CD4-positive, alpha-beta T cell treated with Interleukin-15 for 4 hours (primary cell): ENCODE measurements around the gene PDE2A.

Experiments used
- DNase-seq: peaks from one replicate; pipeline ENCODE4 v3.0.0-alpha.2; 2020; ENCODE audit warnings: low spot score

Gene PDE2A

GRCh38 chr11:72704028-72704782 lies 30.0 kb upstream of the PDE2A start:
- no peak for DNase-seq

GRCh38 chr11:72703267-72704008 lies 29.2 kb upstream of the PDE2A start:
- DNase-seq: no peak

DNA sequence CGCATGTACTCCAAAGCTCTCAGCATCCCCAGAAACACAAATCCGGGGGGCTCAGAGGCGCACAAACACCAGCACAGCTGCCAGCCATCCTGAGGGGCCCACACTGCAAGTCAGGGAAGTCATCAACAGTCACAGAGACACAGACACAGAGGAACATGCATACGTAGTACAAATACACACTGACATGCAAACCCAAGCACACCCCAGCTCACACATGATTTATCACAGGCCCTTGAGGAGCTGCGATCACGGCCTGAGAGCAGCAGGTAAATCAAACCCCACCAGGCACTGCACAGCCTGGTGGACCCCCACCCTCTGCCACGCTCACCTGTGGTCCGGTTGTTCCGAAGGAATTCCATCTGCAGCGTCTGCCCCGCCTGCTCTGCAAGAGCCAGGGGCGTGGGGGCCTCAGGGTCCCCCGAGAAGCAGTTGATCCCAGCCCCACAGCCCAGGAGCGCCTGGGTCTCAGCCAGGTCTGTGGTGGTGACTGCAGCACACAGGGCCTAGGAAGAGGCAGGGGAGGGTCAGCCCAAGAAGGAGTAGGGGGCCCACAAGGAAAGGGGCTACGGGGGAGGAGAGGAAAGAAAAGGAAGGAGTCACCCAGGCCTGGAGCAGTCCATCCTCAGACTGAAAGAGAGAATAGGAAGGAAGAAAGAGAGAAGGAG lies 28.5 kb upstream of the PDE2A start:
- DNase-seq: no peak

GRCh38 chr11:72702096-72702495 lies 27.9 kb upstream of the PDE2A start:
- DNase-seq: no peak

DNA sequence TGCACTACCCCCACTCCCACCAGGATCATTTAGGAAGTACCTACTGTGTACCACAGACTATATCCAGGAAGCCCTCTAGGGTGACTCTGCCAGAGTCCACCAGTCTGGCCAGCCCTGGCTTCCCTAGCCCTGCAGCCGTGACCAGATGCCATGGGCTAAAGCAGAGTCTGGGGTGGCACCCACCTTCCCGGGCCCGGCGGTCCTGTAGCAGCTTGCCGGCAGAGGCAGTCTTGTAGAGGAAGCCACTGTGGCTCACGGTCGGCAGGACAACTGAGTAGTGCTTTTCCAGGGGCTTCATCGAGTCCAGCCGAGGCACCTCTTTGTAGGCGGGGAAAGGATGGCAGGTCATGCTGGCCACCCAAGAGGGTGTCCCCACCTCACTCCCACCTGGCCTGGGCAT lies 27.2 kb upstream of the PDE2A start:
- no peak for DNase-seq

- no peak for DNase-seq
Measured at GRCh38 chr11:72700146-72700545, 25.9 kb upstream of the PDE2A start.

DNA sequence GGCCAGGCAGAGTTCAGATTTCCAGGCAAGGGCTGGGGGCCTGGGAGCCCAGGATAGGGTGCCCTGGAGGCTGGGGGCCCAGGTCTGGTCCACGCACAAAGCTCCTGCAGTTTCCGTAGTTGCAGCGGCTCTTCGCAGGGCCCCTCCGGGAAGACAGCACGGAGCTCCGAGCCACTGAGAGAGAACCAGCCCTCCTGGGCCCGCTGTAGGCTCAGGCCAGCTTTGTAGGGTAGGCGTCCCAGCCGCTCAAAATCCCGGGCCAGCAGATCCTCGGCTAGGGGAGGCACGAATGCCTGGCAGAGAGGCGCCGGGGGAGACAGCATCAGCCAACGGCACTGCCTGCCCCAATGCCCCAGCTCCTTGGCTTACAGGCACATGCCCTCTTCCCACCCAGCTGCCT lies 23.6 kb upstream of the PDE2A start:
- no peak for DNase-seq

DNA sequence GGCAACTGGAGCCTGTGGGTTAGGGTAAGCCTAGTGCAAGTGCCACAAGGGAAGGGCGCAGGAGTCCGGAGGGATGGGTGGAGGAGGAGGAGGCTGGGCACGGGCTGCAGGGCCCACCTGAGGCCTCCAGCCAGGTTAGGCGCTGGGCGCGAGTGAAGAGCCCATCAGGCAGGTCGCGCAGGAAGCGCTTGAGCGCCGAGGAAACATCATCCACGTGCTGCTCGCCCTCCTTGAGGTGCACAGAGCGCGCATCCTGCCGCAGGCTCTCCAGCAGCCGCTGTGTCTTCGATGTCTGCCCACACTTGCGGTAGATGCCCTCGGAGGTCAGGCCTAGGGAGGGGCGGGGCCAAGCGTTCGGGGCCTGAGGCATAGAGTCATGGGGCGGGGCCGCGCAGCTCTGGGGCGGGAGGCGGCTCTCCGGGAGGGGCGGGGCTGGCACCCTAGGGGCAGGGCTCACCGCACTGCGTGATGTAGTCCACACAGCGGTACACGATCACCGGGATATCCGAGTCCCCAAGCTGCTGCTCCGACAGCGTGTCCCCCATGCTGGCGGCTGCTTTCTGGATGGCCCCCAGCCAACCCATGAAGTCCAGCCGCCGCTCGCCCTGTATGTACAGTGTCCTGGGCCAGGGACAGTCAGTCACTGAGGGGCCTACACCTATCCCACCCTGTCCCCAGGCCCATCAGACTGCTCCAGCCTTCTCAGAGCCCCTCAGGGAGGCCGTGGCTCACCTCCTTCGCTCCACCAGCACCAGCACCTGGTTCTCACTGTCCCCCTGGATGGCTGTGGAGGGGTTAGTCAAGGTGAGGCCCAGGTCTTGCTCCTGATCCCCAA lies 22.9 kb upstream of the PDE2A start:
- no peak for DNase-seq

DNA sequence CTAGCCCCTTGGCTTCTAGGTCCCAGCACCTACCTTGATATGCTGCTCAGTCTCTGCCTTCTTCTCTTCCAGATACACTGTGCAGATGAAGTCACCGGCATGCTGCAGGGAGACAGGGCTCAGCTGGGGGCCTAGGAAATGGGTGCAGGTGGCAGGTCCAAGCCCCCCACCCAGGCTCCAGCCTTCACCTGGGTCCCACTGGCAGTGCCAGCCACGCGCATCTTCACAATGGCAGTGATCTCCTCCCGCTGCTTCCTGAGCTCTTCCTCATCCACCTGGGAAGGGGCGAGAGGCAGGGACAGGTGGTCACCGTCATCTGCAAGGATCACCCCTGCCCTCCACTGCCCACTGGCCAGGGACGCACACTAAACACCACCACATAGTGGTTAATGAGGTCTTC lies 21.1 kb upstream of the PDE2A start:
- no peak for DNase-seq

GRCh38 chr11:72693271-72693968 lies 19.2 kb upstream of the PDE2A start:
- no peak for DNase-seq

- DNase-seq: no peak
Measured at GRCh38 chr11:72692498-72693237, 18.4 kb upstream of the PDE2A start.

- no peak for DNase-seq
Measured at GRCh38 chr11:72690166-72690565, 15.9 kb upstream of the PDE2A start.

DNA sequence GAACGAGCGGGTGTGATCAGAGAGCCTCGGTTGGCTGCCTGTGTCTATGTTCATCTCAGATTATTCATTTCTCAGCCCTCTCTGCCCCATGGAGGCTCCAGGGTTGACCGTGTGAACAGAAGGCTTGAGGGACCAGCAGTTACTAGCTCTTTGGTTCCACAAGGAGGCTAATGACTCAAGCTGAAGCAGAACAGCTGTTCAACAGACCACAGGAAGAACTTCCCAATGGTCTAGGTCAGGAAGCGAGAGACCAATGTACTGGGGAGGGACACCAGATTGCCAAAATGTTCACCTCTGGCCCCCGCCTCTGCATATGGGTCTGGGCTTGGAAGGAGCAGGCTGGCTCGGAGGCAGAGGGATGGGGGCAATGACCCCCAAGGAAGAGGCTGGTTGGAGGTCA lies 14.7 kb upstream of the PDE2A start:
- no peak for DNase-seq

DNA sequence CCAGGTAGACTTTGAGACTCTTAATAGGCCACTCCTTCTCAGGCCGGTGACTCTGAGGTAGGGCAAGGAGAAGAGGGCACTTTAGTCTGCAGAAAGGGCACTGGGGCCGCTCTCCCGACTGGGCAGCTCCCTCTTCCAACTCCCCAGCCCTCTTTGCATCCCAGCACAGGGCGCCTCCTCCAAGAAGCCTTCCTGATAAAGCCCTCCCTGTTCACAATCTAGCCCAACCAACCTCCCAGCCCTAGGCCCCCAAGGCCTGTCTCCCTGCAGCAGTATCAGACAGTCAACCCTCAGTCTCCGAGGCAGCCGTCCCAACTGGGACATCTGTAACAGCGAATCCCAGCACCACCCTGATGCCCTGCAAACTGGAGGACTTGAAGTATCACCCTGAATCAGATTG lies 14.3 kb upstream of the PDE2A start:
- DNase-seq: no peak

DNA sequence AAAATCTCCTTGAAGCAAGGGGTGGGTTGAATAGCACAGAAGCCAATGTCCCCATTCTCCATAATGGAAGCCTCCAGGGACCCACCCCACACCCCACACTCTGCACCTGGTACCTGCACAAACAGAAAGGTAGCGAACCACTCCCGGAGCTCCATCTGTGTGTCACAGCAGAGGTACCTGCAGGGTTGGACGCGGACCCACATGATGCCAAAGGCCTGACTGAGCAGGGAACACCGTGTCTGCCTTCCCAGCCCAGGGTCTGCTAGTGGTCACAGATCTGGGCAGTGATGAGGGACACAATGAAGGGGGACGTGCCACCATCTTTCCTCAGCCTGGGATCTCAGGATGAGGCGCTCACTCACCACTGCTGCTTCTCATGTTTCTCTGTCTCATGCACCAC lies 13.1 kb upstream of the PDE2A start:
- no peak for DNase-seq

- DNase-seq: no peak
Measured at GRCh38 chr11:72686639-72687220, 12.5 kb upstream of the PDE2A start.

DNA sequence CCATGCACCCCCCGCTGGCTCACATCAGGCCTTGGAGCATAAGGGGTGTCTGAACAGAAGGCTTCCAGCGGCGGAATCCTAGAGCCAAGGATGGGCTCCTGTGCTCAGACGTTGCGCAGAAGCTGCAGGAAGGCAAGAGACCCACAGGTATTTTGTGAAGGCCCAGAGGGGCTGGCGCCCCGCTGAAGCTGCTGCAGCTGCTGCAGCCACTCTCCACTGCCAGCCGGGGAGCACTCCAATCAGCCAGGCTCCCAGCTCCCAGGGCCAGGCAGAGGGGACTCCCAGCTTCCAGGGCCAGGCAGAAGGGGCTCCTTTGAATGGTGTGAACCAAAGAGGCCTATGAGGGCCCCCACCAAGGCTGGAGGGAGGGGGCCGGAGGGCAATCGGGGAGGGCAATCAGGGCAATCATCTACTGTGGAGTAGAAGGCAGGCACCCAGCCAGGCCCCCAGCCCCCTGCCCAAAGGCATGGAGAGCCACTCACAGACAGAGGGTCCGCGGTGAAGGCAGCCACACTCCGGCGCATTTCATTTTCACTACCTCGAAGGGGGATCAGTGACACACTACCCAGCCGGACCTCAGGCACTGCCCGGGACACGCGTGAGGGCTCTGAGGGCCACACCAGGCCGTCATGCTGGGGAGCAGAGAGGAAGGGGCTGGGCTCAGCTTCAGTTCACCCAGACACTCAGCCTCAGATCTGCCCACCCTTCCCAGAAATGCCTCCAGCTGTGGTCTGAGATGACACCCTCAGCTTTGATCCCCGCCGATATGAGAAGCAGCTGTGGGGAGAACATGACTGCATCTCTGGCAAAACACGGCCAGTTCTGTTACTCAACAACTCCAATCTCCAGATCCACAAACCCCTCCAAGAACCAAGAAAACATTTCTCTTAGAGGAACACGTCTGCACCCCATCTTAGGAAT lies 11.6 kb upstream of the PDE2A start:
- peak; percentile 36 for DNase-seq

DNA sequence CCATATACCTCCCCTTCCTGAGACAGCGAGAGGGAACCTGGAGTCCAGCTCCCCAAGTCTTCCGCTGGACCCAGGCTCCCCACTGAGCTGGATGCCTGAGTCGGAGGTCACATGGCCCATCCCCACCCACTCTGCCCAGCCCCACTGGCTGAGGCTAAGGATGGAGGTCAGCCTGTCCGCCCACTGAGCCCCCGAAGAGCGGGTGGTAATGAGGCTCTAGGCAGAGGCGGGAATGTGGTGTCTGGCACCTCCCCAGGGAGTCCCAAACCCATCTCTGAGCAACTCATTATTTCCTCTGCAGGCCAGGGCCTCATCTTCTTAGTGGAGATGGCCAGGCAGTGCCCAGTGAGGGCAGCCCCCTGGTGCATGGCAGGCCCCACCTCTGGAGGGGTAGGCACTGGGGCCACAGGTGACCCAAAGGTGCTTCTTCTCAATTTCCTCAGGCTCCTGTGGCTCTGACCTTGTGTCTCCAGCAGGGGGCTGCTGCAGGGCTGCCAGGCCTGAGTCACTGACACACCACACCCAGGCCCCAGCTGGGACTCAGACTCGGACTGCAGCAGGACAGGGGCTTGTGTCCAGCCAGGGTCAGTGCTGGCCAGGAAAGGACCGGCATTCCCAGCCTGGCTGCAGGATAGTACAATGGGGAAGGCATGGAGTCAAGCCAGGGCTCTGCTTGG lies 10.2 kb upstream of the PDE2A start:
- peak; percentile 34 for DNase-seq

GRCh38 chr11:72683782-72684200 lies 9.6 kb upstream of the PDE2A start:
- DNase-seq: peak; percentile 57
